IgD-negative memory B cell (primary cell): Measurements from ENCODE around the gene CELSR1. TPM values are rescaled to one million over a fixed set of nuclear protein-coding genes. Genes with fewer than 3 reads are reported as not detected.
"Not testable (repeated sequence)": the region's sequence is repeated elsewhere in the genome, so short reads cannot be mapped to it uniquely, and the experiment has no call there.

Experiments used
- H3K27ac Mint-ChIP-seq, 3 donors: one replicate each; pipeline ENCODE4 v1.8.0; 2020 to 2022; ENCODE audit warnings: mild to moderate bottlenecking in 3 of 3, mixed read lengths in 3 of 3, moderate library complexity in 1 of 3
- H3K27me3 Mint-ChIP-seq: one replicate; pipeline ENCODE4 v1.8.0; 2021; ENCODE audit warnings: mixed read lengths
- H3K36me3 Mint-ChIP-seq: one replicate; pipeline ENCODE4 v1.8.0; 2020; ENCODE audit warnings: mild to moderate bottlenecking, mixed read lengths
- H3K4me1 Mint-ChIP-seq, 3 donors: one replicate each; pipeline ENCODE4 v1.8.0; 2020 to 2022; ENCODE audit warnings: mixed read lengths in 3 of 3, mild to moderate bottlenecking in 1 of 3
- H3K4me3 Mint-ChIP-seq, 4 donors: one replicate each; pipeline ENCODE4 v1.8.0; 2020 to 2022; ENCODE audit warnings: mild to moderate bottlenecking in 4 of 4, mixed read lengths in 4 of 4, moderate library complexity in 3 of 4
- H3K9me3 Mint-ChIP-seq, 3 donors: one replicate each; pipeline ENCODE4 v1.8.0; 2020 to 2021; ENCODE audit warnings: mixed read lengths in 3 of 3, mild to moderate bottlenecking in 1 of 3
- polyA plus RNA-seq: library from polyadenylated mRNA; unstranded; fragments of 300-500 nt; fragmentation: Illumina TruSeq; gene quantifications from one replicate; pipeline ENCODE4 v1.2.3, GENCODE V29; 2021

Gene CELSR1
- polyA plus RNA-seq, 1 donor from 2014 or later = 5.2 TPM

- Mint-ChIP-seq H3K4me1 (no peaks in the 10 kb centered on the region), H3K27me3 (no peaks in the 10 kb centered on the region), H3K4me3 (no peak overlapping the region), H3K27ac (no peak overlapping the region), H3K36me3 (peaks cover 1% of the 10 kb centered on the region), H3K9me3 (no peaks in the 10 kb centered on the region)
Measured at GRCh38 chr22:46320166-46320710, 217.2 kb downstream of the CELSR1 start.

GRCh38 chr22:46319319-46319718 is 218.1 kb downstream of the CELSR1 start:
- H3K9me3 Mint-ChIP-seq = no peaks in the 10 kb centered on the region
- no peaks in the 10 kb centered on the region for H3K27me3 Mint-ChIP-seq
- no peak overlapping the region for H3K4me3 Mint-ChIP-seq
- H3K36me3 Mint-ChIP-seq = peaks cover 1% of the 10 kb centered on the region
- peak overlapping the region in 1 of 3 donors; percentile 44 for H3K27ac Mint-ChIP-seq
- no peaks in the 10 kb centered on the region for H3K4me1 Mint-ChIP-seq

- Mint-ChIP-seq H3K4me3 (no peak overlapping the region), H3K4me1 (no peaks in the 10 kb centered on the region), H3K27me3 (no peaks in the 10 kb centered on the region), H3K36me3 (peaks cover 1% of the 10 kb centered on the region), H3K9me3 (no peaks in the 10 kb centered on the region), H3K27ac (no peak overlapping the region)
Measured at GRCh38 chr22:46318576-46318975, 218.8 kb downstream of the CELSR1 start.

GRCh38 chr22:46317646-46318045 is 219.8 kb downstream of the CELSR1 start:
- no peaks in the 10 kb centered on the region for H3K27me3 Mint-ChIP-seq
- no peak overlapping the region for H3K27ac Mint-ChIP-seq
- H3K4me3 Mint-ChIP-seq = no peak overlapping the region
- peaks cover 1% of the 10 kb centered on the region for H3K36me3 Mint-ChIP-seq
- no peaks in the 10 kb centered on the region for H3K9me3 Mint-ChIP-seq
- H3K4me1 Mint-ChIP-seq = no peaks in the 10 kb centered on the region

GRCh38 chr22:46315976-46316375 is 221.4 kb downstream of the CELSR1 start:
- Mint-ChIP-seq H3K9me3 (no peaks in the 10 kb centered on the region), H3K36me3 (no peaks in the 10 kb centered on the region), H3K4me3 (no peak overlapping the region), H3K27ac (peak overlapping the region in 1 of 3 donors; percentile 83), H3K4me1 (no peaks in the 10 kb centered on the region), H3K27me3 (no peaks in the 10 kb centered on the region)

- H3K27me3 Mint-ChIP-seq, H3K4me3 Mint-ChIP-seq, H3K4me1 Mint-ChIP-seq, H3K9me3 Mint-ChIP-seq, H3K27ac Mint-ChIP-seq, H3K36me3 Mint-ChIP-seq: not testable (repeated sequence)
Measured at GRCh38 chr22:46312848-46313247, 224.6 kb downstream of the CELSR1 start.

- H3K4me3 Mint-ChIP-seq = no peak overlapping the region
- no peaks in the 10 kb centered on the region for H3K9me3 Mint-ChIP-seq
- H3K27ac Mint-ChIP-seq = no peak overlapping the region
- H3K36me3 Mint-ChIP-seq = peaks cover 3% of the 10 kb centered on the region
- H3K27me3 Mint-ChIP-seq = no peaks in the 10 kb centered on the region
- peaks cover 0 to 3% (median 0%) of the 10 kb centered on the region in 3 donors for H3K4me1 Mint-ChIP-seq
Measured at GRCh38 chr22:46312056-46312455, 225.4 kb downstream of the CELSR1 start.

Other genes with a start within 250 kb of the CELSR1 start
- gene GTSE1, start 240.8 kb downstream of the CELSR1 start, polyA plus RNA-seq = not detected
- gene TRMU, start 201.9 kb downstream of the CELSR1 start, polyA plus RNA-seq = 22.1 TPM
- gene GRAMD4, start 82.8 kb upstream of the CELSR1 start, polyA plus RNA-seq = 18.4 TPM
- gene CERK, start 200.6 kb upstream of the CELSR1 start, polyA plus RNA-seq = 11.7 TPM
- 64.3 TPM for gene TBC1D22A, start 225.0 kb upstream of the CELSR1 start, polyA plus RNA-seq